K562 (cell line): Measurements from ENCODE around the gene USP6. TPM values are rescaled to one million over a fixed set of nuclear protein-coding genes. Genes with fewer than 3 reads are reported as not detected.

Source experiments
- ATAC-seq: fragments of 200-7000 bp; cut with Tn5 transposase; 3 replicates; pipeline ENCODE4 v1.9.1; 2020; ENCODE audit warnings: moderate library complexity
- BruUV-seq: library from RNA; stranded (reverse); fragments of 400-500 nt; replicated peaks from 2 replicates; lab custom pipeline; 2021; lab: Mats Ljungman, UMichigan
- CTCF ChIA-PET: fragments of 300-600 bp; formaldehyde crosslinking; extraction: SDS; loops from one replicate; lab custom pipeline; 2021; ENCODE audit warnings: low intra/inter-chr PET ratio; lab: Yijun Ruan, JAX
- POLR2A ChIA-PET: fragments of 300-600, 350-650 bp; sonication (Branson Sonifier 250); formaldehyde crosslinking; extraction: SDS; loops from one replicate; lab custom pipeline; 2021; ENCODE audit warnings: antibody characterized with exemption, inconsistent platforms; lab: Yijun Ruan, JAX
- DNase-seq, 4 experiments: peaks; one replicate each; pipeline versions ENCODE4 v3.0.0 to v3.0.0-alpha.2; 2011 to 2018; ENCODE audit warnings: low spot score in 3 of 4, mixed read lengths in 3 of 4; ENCODE audit errors: extremely low read depth in 1 of 4
- FAIRE-seq: peaks from 2 replicates; lab custom pipeline; 2011; peaks lifted over from hg19 to GRCh38; lab: Jason Lieb, UNC
- H2AFZ ChIP-seq: 2 replicates; pipeline ENCODE4 v1.6.0; 2011; ENCODE audit warnings: low read depth, low read length, control low read depth, inconsistent platforms
- H3K27ac ChIP-seq: fragments of 200-600 bp; 3 replicates; pipeline ENCODE4 v1.8.0; 2011; ENCODE audit warnings: low read depth, mild to moderate bottlenecking, control low read depth, inconsistent platforms, low read length, moderate library complexity, mixed read lengths; ENCODE audit errors: extremely low read depth
- H3K27me3 ChIP-seq, 2 experiments: fragments of 300-600 bp in 1 of 2; 2 replicates in 1 of 2; 3 replicates in 1 of 2; pipeline versions ENCODE4 v1.6.0 to v1.8.0; 2011; ENCODE audit warnings: inconsistent platforms in 2 of 2, low read length in 2 of 2, mild to moderate bottlenecking in 1 of 2, mixed read lengths in 1 of 2, moderate library complexity in 1 of 2; ENCODE audit not compliant: control insufficient read depth in 2 of 2, insufficient read depth in 2 of 2
- H3K36me3 ChIP-seq: fragments of 300-600 bp; 3 replicates; pipeline ENCODE4 v1.8.0; 2011; ENCODE audit warnings: mild to moderate bottlenecking, low read length, inconsistent platforms; ENCODE audit not compliant: control insufficient read depth, insufficient read depth
- H3K4me1 ChIP-seq, 2 experiments: fragments of 200-600 bp in 1 of 2; replicated peaks in 1 of 2; 2 replicates in 1 of 2; 3 replicates in 1 of 2; pipeline versions ENCODE4 v1.5.1 to v1.8.0; 2011; ENCODE audit warnings: inconsistent platforms in 2 of 2, low read length in 2 of 2, mild to moderate bottlenecking in 1 of 2, mixed read lengths in 1 of 2, moderate library complexity in 1 of 2; ENCODE audit not compliant: control insufficient read depth in 2 of 2, insufficient read depth in 2 of 2
- H3K4me2 ChIP-seq: 2 replicates; pipeline ENCODE4 v1.6.1; 2011; ENCODE audit warnings: low read length, control low read depth, inconsistent platforms, mixed read lengths; ENCODE audit not compliant: insufficient read depth
- H3K4me3 ChIP-seq: fragments of 200-600 bp; sonication (generic), shearing (Covaris generic); 2 replicates; pipeline ENCODE4 v1.5.1; 2016; ENCODE audit warnings: control low read depth, inconsistent platforms
- H3K79me2 ChIP-seq: fragments of 200-600 bp; 3 replicates; pipeline ENCODE4 v1.8.0; 2011; ENCODE audit warnings: low read length, inconsistent platforms; ENCODE audit not compliant: control insufficient read depth, insufficient read depth
- H3K9ac ChIP-seq, 2 experiments: 2 replicates each; pipeline versions ENCODE4 v1.6.0 to v1.6.1; 2011; ENCODE audit warnings: low read depth in 2 of 2, low read length in 2 of 2, control low read depth in 1 of 2, inconsistent platforms in 1 of 2, mild to moderate bottlenecking in 1 of 2, mixed read lengths in 1 of 2; ENCODE audit not compliant: insufficient read depth in 1 of 2
- H3K9me1 ChIP-seq: one replicate; pipeline ENCODE4 v1.6.0; 2011; ENCODE audit warnings: inconsistent platforms, mild to moderate bottlenecking, low read length, moderate library complexity; ENCODE audit not compliant: control insufficient read depth, insufficient read depth
- H3K9me3 ChIP-seq: replicated peaks from 2 replicates; pipeline ENCODE4 v1.5.1; 2011; ENCODE audit warnings: low read depth, low read length, inconsistent platforms; ENCODE audit not compliant: control insufficient read depth, insufficient read depth
- H4K20me1 ChIP-seq: replicated peaks from 2 replicates; pipeline ENCODE4 v1.6.1; 2011; ENCODE audit warnings: low read length, inconsistent platforms, mixed read lengths; ENCODE audit not compliant: control insufficient read depth, insufficient read depth
- GTF2F1 ChIP-seq: IDR thresholded peaks from 2 replicates; pipeline ENCODE4 v1.6.1; 2011; ENCODE audit warnings: low read depth, low read length, improper control_type of control experiment
- ZBTB9 ChIP-seq: fragments of 450-650 bp; formaldehyde crosslinking; IDR thresholded peaks from 2 replicates; pipeline ENCODE4 v1.4.0; 2020; ENCODE audit warnings: mild to moderate bottlenecking, moderate library complexity
- ZNF274 ChIP-seq: IDR thresholded peaks from 2 replicates; pipeline ENCODE4 v1.6.1; 2011; ENCODE audit warnings: low read depth, mild to moderate bottlenecking, low read length, moderate library complexity, borderline replicate concordance
- ZNF407 ChIP-seq: fragments of 450-650 bp; IDR thresholded peaks from 2 replicates; pipeline ENCODE4 v1.6.1; 2016; ENCODE audit warnings: low read depth
- ZNF764 ChIP-seq: fragments of 250-450 bp; sonication (Bioruptor Pico); IDR thresholded peaks from 2 replicates; pipeline ENCODE4 v1.4.0; 2020; ENCODE audit warnings: low read depth, mild to moderate bottlenecking, moderate library complexity
- WGBS: fragments of 100-300 bp; shearing (Covaris generic); methylation state at CpG from one replicate; pipeline ENCODE4 v1.1.6; 2016; ENCODE audit warnings: low coverage, mixed read lengths; ENCODE audit not compliant: insufficient coverage; ENCODE audit errors: missing lambda C conversion rate; 5-methylcytosine and 5-hydroxymethylcytosine counted together
- in situ Hi-C: fragments of 300-500 bp; cut with MboI; formaldehyde crosslinking; loops from 4 replicates; pipeline ENCODE4 v1.15.0; 2018; ENCODE audit warnings: inconsistent platforms, mixed read lengths
- intact Hi-C: fragments of 100-400 bp; cut with micrococcal nuclease; formaldehyde crosslinking; loops from 2 replicates; pipeline ENCODE4 v1.14.2; 2022
- polyA plus RNA-seq, 8 experiments: library from polyadenylated mRNA; depleted of rRNA in 4 of 8; stranded (reverse) in 5 of 8; unstranded in 3 of 8; fragments of >200 nt; fragmentation: Nextera tagmentation in 2 of 8; fragmentation: Illumina TruSeq in 1 of 8; extraction: Ambion mirVana in 2 of 8; extraction: Trizol in 1 of 8; gene quantifications; 2 replicates each; pipeline versions ENCODE4 v1.2.1 to v1.2.3, GENCODE V29; 2011 to 2014; ENCODE audit warnings: inconsistent platforms in 1 of 8, missing spikeins in 1 of 8
- total RNA-seq, 7 experiments: library from RNA; depleted of rRNA in 6 of 7; stranded (reverse); fragments of >200 nt in 6 of 7; fragmentation: Illumina TruSeq in 2 of 7; extraction: Trizol in 2 of 7; gene quantifications; 2 replicates each; pipeline versions ENCODE4 v1.2.1 to v1.2.3, GENCODE V29; 2011 to 2021; ENCODE audit warnings: low replicate concordance in 1 of 7

USP6 gene
- total and polyA plus RNA-seq, 9 of the 15 experiments (the other 6 are each of a cell fraction or from before 2014, with no cell fraction given), result 0.01 to 0.09 (median 0.04) TPM; not detected in 4

- ATAC-seq (no peak), DNase-seq (no peak), FAIRE-seq (no peak)
- no peaks in the 10 kb centered on the region for H4K20me1 ChIP-seq
- in situ Hi-C loops, result no loop called here
- 2% methylated on average over 6 of the region's 6 CpGs for WGBS
- TF ChIP-seq ZNF764 (CRISPR knock-in tag) (no peak), ZNF407 (no peak), ZBTB9 (CRISPR knock-in tag) (no peak), GTF2F1 (no peak), ZNF274 (peak; percentile 94)
- peaks cover 6% of the 10 kb centered on the region; the same call in 1 of the 2 replicates for H3K9me3 ChIP-seq
- no peak overlapping the region for H3K4me3 ChIP-seq
- BruUV-seq, result no TSS peak
- H3K9ac ChIP-seq, result no peak overlapping the region
- H3K4me2 ChIP-seq, result no peak overlapping the region
- intact Hi-C loops, result no loop called here
- no peaks in the 10 kb centered on the region for H3K9me1 ChIP-seq
- peaks cover 4 to 7% of the 10 kb centered on the region in 2 experiments; a peak in 2 of 5 replicates for H3K27me3 ChIP-seq
- CTCF ChIA-PET, result no interaction called here
- H3K4me1 ChIP-seq, result no peaks in the 10 kb centered on the region
- H3K36me3 ChIP-seq, result no peaks in the 10 kb centered on the region
- no peak overlapping the region for H2AFZ ChIP-seq
- no peaks in the 10 kb centered on the region for H3K79me2 ChIP-seq
- POLR2A ChIA-PET, result no interaction called here
- H3K27ac ChIP-seq, result no peak overlapping the region
These were observed 23.4 kb upstream of the USP6 start for GRCh38 chr17:5092218-5093010.
